ENCODE results near the gene DCUN1D1. TPM values are rescaled to one million over a fixed set of nuclear protein-coding genes. Genes with fewer than 3 reads are reported as not detected.

The DCUN1D1 gene
- total and polyA plus RNA-seq, 8 donors, result 7.0 to 56.4 (median 14.5) TPM

DNA sequence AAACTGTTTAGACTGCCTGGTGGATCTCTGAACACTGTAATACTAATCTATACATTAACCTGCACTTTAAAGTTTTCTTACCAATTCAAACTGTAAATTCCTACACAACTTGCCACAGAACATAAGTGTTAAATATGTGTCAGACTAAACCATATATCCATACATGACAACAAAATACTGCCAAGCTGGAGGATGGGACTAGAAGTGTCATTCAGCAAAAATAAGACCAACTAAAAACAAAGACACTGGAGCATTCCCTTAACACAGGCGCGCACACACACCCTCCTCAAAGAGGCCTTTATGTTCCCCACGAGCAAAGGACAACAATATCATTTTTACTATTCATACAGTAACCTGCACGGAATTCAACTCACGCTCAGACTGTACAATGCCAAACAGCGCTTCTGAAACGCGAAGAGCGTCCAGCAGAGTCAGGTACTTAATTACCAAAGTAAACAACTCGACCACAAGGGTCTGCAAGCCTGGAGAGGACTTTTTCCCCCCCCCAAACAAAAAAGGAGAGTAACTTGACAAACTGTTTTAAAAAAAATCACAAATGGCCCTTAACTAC, 1.1 kb downstream of the DCUN1D1 start:
- intact Hi-C loops (cut with DNase I; ENCODE audit: low total_unique reads), result no loop called here
- Histone ChIP-seq H3K9me3 (no peaks in the 10 kb centered on the region), H3K36me3 (no peaks in the 10 kb centered on the region), H3K4me1 (peaks cover 14 to 52% (median 31%) of the 10 kb centered on the region in 4 donors), H3K4me3 (peak overlapping the region; percentile 83 to 99 (median 96)), H3K27me3 (no peaks in the 10 kb centered on the region), H3K27ac (peak overlapping the region in 4 of 5 donors; percentile 90 to 95 (median 92))
- no peak for TF ChIP-seq POLR2AphosphoS5 (IDR thresholded peaks at IDR 0.05)
- TF ChIP-seq, protein P1, sequence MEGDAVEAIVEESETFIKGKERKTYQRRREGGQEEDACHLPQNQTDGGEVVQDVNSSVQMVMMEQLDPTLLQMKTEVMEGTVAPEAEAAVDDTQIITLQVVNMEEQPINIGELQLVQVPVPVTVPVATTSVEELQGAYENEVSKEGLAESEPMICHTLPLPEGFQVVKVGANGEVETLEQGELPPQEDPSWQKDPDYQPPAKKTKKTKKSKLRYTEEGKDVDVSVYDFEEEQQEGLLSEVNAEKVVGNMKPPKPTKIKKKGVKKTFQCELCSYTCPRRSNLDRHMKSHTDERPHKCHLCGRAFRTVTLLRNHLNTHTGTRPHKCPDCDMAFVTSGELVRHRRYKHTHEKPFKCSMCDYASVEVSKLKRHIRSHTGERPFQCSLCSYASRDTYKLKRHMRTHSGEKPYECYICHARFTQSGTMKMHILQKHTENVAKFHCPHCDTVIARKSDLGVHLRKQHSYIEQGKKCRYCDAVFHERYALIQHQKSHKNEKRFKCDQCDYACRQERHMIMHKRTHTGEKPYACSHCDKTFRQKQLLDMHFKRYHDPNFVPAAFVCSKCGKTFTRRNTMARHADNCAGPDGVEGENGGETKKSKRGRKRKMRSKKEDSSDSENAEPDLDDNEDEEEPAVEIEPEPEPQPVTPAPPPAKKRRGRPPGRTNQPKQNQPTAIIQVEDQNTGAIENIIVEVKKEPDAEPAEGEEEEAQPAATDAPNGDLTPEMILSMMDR (IDR thresholded peaks at IDR 0.05), result no peak
- TF ChIP-seq POLR2A (IDR thresholded peaks at IDR 0.05), result no peak
- TF ChIP-seq EP300 (IDR thresholded peaks at IDR 0.05), result no peak
- WGBS, 5 donors, result 3 to 6% (median 3%) methylated on average over 10 of the region's 10 CpGs
- peak in 1 of 2 donors; percentile 38 for DNase-seq

- no peak for DNase-seq
- intact Hi-C loops (cut with DNase I; ENCODE audit: low total_unique reads), result no loop called here
- peak overlapping the region in 2 of 4 donors; percentile 83 to 96 for H3K4me3 ChIP-seq
These were observed 2.0 kb downstream of the DCUN1D1 start for GRCh38 chr3:182978387-182978786.

GRCh38 chr3:182973047-182973446, 7.3 kb downstream of the DCUN1D1 start:
- TF ChIP-seq, protein P1 (IDR thresholded peaks at IDR 0.05), result no peak
- TF ChIP-seq POLR2AphosphoS5 (IDR thresholded peaks at IDR 0.05), result no peak
- TF ChIP-seq POLR2A (IDR thresholded peaks at IDR 0.05), result no peak
- no peak for TF ChIP-seq EP300 (IDR thresholded peaks at IDR 0.05)
- intact Hi-C loops (cut with DNase I; ENCODE audit: low total_unique reads), result no loop called here
- H3K4me1 ChIP-seq, result peaks cover 1 to 51% (median 27%) of the 10 kb centered on the region in 4 donors
- H3K36me3 ChIP-seq, result peaks cover 0 to 4% (median 0%) of the 10 kb centered on the region in 4 donors
- no peak for DNase-seq
- no peaks in the 10 kb centered on the region for H3K27me3 ChIP-seq
- WGBS, 5 donors, result 93 to 95% (median 94%) methylated on average over 5 of the region's 5 CpGs
- no peak overlapping the region for H3K27ac ChIP-seq
- H3K9me3 ChIP-seq, result no peaks in the 10 kb centered on the region
- H3K4me3 ChIP-seq, result no peak overlapping the region

More at GRCh38 chr3:182978387-182978786, 2.0 kb downstream of the DCUN1D1 start:
- Histone ChIP-seq H3K9me3 (no peaks in the 10 kb centered on the region), H3K4me1 (peaks cover 14 to 52% (median 31%) of the 10 kb centered on the region in 4 donors), H3K27ac (no peak overlapping the region), H3K27me3 (no peaks in the 10 kb centered on the region), H3K36me3 (peaks cover 0 to 2% (median 0%) of the 10 kb centered on the region in 4 donors)
- WGBS, 5 donors, result 69 to 83% (median 75%) methylated on average over 5 of the region's 5 CpGs
- no peak for TF ChIP-seq POLR2AphosphoS5 (IDR thresholded peaks at IDR 0.05)
- TF ChIP-seq EP300 (IDR thresholded peaks at IDR 0.05), result no peak
- TF ChIP-seq, protein P1 (IDR thresholded peaks at IDR 0.05), result no peak
- no peak for TF ChIP-seq POLR2A (IDR thresholded peaks at IDR 0.05)

- Histone ChIP-seq H3K27ac (no peak overlapping the region), H3K4me3 (no peak overlapping the region), H3K9me3 (no peaks in the 10 kb centered on the region), H3K4me1 (peaks cover 0 to 54% (median 27%) of the 10 kb centered on the region in 4 donors), H3K36me3 (peaks cover 0 to 4% (median 0%) of the 10 kb centered on the region in 4 donors), H3K27me3 (no peaks in the 10 kb centered on the region)
- TF ChIP-seq POLR2A (IDR thresholded peaks at IDR 0.05) (no peak), EP300 (IDR thresholded peaks at IDR 0.05) (no peak), POLR2AphosphoS5 (IDR thresholded peaks at IDR 0.05) (no peak)
- TF ChIP-seq, protein P1 (IDR thresholded peaks at IDR 0.05), result no peak
- WGBS, 5 donors, result 85 to 93% (median 90%) methylated on average over 6 of the region's 6 CpGs
- DNase-seq, result no peak
- intact Hi-C loops (cut with DNase I; ENCODE audit: low total_unique reads), result no loop called here
These were observed 8.0 kb downstream of the DCUN1D1 start for GRCh38 chr3:182972387-182972786.
